ENCODE results near the gene DIPK1B. TPM values are rescaled to one million over a fixed set of nuclear protein-coding genes. Genes with fewer than 3 reads are reported as not detected.
"Not testable (repeated sequence)": the region's sequence is repeated elsewhere in the genome, so short reads cannot be mapped to it uniquely, and the experiment has no call there.

Gene DIPK1B
- polyA plus RNA-seq, 3 donors: 6.0 to 12.8 (median 8.7) TPM

DNA sequence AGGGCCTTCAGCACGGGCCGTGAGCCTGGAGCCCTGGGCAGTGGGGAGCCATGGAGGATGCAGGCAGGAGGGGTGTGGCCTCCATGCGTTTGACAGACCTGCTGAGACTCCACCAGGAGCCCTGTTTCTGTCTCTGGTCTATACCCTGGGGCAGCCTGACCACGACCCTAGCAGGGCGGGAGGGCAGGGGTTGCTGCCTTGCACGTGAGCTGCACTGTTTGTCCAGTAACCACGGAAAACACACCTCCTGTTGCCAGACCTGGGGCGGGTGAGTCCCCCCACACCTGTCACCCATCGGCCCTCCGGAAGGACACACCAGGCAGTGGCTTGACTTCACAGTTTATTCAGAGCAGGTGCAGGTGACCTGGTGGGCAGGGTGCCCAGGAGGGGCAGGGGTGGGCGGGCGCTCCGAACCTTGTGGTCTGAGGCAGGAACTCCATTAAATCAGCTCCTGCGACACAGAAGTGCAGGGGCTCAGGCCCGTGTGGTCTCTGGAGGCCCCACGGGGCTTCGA lies 41.7 kb downstream of the DIPK1B start:
- 58 to 73% (median 61%) methylated on average over 17 of the region's 17 CpGs for WGBS, 3 donors
- no peak overlapping the region for H3K27ac ChIP-seq (ENCODE audit: low read depth, low read length)

DNA sequence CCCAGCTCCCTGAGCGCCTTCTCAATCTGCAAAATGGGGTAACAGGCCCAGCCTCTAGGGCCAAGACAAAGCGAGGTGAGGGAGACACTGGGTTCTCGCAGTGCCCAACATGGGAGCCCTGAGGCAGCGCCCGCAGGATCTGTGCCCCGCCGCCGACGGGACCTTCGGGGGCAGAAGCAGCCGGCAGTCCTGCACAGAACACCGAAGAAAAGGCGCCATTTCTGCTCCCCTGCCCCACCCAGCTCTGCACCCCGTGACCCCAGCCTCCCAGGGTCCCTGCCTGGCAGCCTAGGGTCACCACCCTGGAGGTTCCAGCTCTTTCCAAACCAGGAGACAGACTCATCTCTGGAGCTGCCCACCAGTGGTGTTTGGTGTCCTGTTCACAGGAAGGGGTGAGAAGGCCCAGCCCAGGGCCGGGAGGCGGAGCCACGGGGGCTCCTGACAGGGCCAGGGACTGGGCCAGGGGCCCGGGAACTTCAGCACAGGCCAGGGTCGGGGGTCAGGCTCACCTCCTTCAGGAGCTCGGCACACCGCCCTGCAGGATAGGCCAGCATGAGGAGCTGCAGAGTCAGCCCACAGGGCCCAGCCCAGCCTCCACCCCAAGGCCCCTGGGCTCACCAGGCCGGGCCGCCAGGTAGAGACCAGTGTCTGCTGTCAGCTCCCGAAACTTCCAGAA lies 42.4 kb downstream of the DIPK1B start:
- H3K27ac ChIP-seq (ENCODE audit: low read depth, low read length): no peak overlapping the region
- WGBS, 3 donors: 78 to 88% (median 81%) methylated on average over 23 to 24 of the region's 24 CpGs

DNA sequence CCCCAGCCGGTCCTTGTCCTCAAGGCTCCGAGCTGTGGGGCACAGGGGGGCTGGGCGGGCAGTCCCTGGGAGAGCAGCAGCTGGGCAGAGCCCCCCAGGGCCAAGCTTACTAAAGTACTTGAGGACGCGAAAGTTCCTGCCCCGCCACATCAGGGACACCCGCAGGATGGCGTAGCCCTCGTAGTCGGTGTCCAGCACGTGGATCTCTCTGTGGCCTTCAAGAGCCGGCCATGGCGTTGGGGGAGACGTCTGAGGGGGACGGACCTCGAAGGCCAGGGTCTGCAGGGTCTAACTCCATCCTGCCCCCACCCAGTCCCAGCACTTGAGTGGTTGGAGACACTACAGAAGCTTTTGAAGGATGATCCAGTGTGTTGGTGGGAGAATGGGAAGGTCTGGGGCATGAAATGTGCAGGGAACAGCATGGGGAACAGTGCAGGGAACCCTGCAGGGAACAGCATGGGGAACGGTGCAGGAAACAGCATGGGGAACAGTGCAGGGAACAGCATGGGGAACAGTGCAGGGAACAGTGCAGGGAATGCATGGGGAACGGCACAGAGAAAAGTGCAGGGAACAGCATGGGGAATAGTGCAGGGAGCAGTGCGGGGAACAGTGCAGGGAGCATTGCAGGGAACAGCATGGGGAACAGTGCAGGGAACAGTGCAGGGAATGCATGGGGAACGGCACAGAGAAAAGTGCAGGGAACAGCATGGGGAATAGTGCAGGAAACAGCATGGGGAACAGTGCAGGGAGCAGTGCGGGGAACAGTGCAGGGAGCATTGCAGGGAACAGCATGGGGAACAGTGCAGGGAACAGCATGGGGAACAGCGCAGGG lies 43.1 kb downstream of the DIPK1B start:
- WGBS, 3 donors: 84 to 93% (median 90%) methylated on average over 22 of the region's 22 CpGs
- H3K27ac ChIP-seq (ENCODE audit: low read depth, low read length): not testable (repeated sequence)

DNA sequence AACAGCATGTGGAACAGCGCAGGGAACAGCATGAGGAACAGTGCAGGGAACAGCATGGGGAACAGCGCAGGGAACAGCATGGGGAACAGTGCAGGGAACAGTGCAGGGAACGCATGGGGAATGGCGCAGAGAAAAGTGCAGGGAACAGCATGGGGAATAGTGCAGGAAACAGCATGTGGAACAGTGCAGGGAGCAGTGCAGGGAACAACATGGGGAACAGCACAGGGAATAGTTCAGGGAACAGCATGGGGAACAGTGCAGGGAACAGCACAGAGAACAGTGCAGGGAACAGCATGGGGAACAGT lies 43.7 kb downstream of the DIPK1B start:
- no peak overlapping the region for H3K27ac ChIP-seq (ENCODE audit: low read depth, low read length)
- WGBS, 3 donors: 99 to 100% (median 100%) methylated on average over 4 of the region's 4 CpGs

DNA sequence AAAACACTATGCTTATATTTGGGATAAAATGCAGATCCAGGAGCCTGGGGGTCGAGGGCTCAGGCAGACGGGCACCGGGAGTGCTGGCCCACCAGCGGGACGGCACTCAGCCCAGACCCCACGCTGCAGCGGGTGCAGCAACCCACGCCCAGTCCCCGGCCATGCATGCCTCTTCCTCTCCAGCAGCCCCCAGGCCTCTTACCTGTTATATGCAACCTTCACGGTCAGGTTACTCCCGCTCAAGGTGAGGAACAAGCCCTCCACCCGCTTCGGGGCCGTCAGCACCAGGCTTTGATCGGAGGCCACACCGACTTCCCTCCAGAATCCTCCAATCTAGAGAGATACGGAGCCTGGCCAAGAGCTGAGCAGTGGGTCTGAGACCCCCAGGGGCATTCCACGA lies 44.5 kb downstream of the DIPK1B start:
- H3K27ac ChIP-seq (ENCODE audit: low read depth, low read length): no peak overlapping the region
- 94% methylated on average over 18 of the region's 18 CpGs for WGBS, 3 donors

DNA sequence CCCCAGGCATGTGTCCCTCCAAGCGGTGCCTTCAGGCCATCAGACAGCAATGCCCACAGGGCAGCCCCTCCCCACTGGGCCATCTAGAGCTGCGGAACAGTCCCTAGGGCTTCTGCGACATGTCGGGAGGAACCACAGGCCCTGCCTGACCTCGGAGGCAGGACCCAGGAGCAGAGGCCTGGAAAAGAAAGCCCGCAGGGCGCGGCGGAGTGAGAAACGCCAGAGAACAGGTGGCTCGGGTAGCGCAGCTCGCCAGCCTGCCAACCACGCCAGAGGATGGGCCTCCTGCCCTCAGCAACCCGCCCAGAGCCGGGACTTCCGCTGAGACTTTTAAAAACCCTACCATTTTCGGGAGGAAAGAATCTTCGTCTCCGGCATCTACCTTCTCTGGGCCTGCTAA lies 45.0 kb downstream of the DIPK1B start:
- H3K27ac ChIP-seq (ENCODE audit: low read depth, low read length): no peak overlapping the region
- WGBS, 3 donors: 90 to 95% (median 91%) methylated on average over 17 to 20 of the region's 20 CpGs

DNA sequence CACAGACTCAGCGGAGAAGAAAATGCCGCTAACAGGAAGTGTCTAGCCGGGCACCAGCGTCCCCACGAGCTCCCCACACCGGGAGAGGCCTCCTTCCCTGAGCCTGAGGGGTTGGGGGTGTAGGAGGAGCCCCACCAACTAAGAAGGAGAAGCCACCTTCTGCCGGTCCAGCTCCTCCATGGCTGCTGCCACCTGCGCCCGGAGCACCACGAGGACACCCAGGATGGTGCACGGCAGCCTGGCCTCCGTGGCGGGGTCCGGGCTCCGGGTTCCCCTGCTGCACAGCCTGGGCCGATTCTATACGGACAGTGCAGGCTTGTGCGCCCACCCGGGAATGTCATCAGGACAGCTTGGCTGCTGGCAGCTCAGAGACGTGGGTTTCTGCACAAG lies 45.4 kb downstream of the DIPK1B start:
- WGBS, 3 donors: 88 to 92% (median 90%) methylated on average over 20 of the region's 20 CpGs
- no peak overlapping the region for H3K27ac ChIP-seq (ENCODE audit: low read depth, low read length)

DNA sequence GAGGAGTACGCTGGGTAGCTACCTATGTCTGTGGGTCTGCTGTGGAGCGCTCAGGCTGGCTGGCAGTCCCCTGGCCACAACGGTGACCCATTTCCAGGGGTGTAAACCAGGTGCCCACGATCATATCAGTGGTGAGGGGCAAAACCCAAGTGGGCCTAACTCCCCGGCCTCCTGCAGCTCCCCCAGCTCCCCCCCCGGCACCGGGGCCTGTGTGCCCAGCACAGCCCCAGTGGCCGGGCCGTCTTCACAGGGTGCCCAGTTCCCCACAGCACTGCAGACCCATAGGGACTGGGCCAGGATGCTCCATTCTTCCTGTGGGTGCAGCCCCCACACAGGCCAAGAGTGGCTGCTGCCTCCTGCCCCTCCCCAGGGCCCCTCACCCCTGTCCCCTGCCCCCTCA lies 46.6 kb downstream of the DIPK1B start:
- H3K27ac ChIP-seq (ENCODE audit: low read depth, low read length): no peak overlapping the region
- WGBS, 3 donors: 75 to 84% (median 76%) methylated on average over 9 of the region's 9 CpGs

DNA sequence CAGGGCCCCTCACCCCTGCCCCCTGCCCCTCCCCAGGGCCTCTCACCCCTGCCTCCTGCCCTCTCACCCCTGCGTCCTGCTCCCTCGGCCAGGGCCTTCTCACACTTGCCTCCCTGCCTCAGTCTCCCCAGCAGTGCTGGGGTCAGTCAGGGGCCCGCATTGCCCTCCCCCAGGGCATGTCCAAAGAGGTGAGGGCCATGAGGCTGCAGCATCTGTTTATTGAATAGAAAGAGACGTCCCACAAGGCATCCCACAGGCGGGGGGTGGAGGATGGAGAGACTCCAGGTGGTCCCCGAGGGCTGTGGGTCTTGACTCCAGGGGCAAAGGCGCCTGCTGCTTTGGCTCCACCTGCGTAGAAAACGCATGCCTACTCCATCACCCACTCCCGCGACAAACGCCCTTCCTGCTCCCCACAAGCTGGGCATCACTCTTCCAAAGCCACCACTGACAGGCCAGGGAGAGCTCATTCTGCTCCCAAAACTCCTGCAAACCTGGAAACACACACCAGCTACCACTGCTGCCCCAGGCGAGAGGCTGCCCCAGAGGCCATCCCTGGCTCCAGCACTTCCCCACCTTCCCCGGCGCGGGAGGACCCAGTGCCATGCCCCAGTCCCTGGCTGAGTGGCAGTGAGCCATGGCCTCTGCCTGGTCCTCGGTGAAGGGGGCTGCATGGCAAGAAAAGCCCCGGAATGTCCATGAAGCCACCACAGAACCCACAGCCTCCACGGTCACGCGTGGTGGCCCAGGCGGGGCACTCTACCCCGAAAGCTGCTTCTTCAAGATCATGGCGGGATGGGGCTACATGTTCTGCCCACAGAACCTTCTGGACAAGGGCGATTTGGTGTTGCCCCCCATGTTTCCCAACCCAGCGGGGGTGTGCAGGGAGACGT lies 47.3 kb downstream of the DIPK1B start:
- 80 to 88% (median 87%) methylated on average over 25 to 27 of the region's 27 CpGs for WGBS, 3 donors
- H3K27ac ChIP-seq (ENCODE audit: low read depth, low read length): no peak overlapping the region

DNA sequence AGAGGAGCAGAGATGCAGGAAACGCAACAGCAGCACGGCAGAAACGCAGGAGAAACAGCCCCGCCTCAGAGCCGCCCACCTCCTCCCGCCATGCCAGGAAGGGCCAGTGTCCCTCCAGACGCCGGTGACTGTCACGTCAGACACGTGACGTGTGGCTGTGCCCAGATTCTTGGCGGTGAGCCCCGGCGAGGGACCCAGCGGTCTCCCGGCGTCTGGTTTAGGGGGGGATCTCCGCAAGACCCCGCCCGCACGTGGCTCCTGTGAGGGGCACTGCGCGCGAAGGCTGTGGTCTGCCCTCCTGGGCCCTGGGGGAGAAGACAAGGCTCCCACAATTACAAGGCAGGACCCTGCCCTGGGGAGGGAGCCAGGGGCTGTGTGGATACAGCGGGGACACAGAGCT lies 48.1 kb downstream of the DIPK1B start:
- 61 to 71% (median 67%) methylated on average over 22 to 25 of the region's 25 CpGs for WGBS, 3 donors
- H3K27ac ChIP-seq (ENCODE audit: low read depth, low read length): no peak overlapping the region

DNA sequence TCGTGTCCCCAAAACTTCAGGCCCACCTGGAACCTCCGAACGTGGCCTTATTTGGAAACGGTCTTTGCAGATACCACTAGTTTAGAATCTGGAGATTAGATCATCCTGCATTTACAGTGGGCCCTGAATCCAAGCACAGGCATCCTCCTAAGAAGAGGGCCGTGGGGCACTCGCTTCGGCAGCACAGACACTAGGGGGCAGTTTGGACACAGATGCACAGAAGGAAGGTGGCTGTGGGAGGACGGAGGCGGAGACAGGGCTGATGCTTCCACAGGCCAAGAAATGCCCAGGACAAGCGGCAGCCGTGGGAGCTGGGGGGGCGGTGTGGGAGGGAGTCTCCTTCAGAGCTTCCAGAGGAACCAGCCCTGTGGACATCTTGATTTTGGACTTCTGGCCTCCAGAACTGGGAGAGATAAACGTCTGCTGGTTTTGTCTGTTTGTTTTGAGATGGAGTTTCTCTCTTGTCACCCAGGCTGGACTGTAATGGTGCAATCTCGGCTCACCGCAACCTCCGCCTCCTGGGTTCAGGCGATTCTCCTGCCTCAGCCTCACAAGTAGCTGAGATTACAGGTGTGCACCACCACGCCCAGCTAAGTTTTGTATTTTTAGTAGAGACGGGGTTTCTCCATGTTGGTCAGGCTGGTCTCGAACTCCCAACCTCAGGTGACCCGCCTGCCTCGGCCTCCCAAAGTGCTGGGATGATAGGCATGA lies 48.6 kb downstream of the DIPK1B start:
- WGBS, 3 donors: 38 to 44% (median 43%) methylated on average over 22 of the region's 22 CpGs

DNA sequence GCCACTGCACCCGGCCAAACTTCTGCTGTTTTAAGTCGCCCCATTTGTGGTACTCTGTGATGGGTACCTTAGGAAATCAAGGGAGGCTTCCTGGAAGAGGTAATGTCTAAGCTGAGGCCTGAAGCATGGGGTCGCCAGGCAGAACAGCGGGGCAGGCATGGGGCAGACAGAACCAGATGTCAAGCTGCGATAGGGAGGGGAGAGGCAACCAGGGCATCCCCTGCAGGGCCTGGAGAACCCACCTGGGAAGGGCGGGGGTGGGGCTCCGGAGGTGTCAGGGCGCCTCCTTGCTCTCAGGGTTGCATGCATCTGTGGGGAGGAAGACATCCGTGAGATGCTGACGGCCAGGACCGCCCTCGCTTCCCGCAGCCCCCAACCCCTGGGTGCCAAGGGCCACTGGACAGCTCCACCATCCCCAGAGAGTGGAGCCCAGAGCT lies 49.2 kb downstream of the DIPK1B start:
- 72 to 85% (median 78%) methylated on average over 13 of the region's 13 CpGs for WGBS, 3 donors
- no peak overlapping the region for H3K27ac ChIP-seq (ENCODE audit: low read depth, low read length)

More for the DNA sequence above, 48.6 kb downstream of the DIPK1B start:
- H3K27ac ChIP-seq (ENCODE audit: low read depth, low read length): not testable (repeated sequence)

DNA sequence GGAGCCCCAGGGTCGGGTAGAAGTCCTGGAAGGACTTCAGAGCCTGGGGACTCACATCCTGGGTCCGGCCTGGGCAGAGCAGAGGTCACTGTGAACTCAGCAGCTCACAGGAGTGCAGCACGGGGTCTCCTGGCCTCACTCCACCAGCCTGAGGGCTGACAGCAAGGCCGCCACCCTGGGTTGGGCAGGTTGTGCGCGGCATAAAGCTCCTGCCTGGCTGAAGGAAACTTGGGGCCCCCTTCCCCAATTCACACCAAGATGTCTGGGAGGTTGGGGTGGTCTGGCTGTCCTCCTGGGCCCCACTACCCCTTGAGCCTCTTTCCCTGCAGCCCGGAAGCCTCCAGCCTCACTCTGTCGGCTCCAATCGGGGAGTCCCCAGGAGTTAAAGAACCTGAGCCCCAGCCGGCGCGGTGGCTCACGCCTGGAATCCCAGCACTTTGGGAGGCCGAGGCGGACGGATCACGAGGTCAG lies 49.9 kb downstream of the DIPK1B start:
- 76 to 84% (median 78%) methylated on average over 17 of the region's 17 CpGs for WGBS, 3 donors

DNA sequence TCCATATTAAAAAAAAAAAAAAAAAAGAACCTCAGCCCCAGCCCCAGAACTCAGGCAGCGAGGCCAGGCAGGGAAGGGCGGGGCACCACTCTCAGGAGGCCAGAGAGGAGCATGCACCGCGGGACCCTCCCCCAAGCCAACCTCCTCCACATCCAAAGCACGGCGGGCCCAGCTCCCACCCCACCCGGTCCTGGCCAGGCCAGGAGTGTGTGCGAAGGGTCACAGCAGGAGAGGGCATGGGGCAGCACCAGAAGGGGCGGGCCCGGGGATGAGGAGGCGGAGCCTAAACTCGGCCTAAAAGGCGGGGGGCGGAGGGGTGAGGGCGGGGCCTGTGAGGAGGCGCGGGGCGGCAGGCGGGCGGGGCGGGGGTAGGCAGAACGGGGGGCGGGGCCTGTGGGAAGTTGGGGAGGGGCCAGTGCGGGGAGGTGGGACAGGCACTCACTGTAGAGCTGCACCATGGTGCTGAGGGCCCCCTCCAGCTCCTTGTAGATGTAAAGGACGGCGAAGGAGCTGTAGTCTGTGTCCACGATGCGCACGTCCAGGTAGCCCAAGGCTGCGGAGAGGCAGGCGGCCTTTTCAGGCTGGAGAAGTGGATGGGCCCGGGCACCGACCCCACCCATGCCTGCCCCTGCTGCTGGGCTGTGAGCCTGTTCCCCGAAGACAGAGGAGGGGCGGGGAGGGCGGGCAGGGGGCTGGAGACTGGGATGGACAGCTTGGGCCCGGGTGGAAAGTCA lies 50.7 kb downstream of the DIPK1B start:
- no peak overlapping the region for H3K27ac ChIP-seq (ENCODE audit: low read depth, low read length)
- WGBS, 3 donors: 17 to 21% (median 19%) methylated on average over 26 to 37 of the region's 37 CpGs

More for the DNA sequence above, 49.9 kb downstream of the DIPK1B start:
- no peak overlapping the region for H3K27ac ChIP-seq (ENCODE audit: low read depth, low read length)

DNA sequence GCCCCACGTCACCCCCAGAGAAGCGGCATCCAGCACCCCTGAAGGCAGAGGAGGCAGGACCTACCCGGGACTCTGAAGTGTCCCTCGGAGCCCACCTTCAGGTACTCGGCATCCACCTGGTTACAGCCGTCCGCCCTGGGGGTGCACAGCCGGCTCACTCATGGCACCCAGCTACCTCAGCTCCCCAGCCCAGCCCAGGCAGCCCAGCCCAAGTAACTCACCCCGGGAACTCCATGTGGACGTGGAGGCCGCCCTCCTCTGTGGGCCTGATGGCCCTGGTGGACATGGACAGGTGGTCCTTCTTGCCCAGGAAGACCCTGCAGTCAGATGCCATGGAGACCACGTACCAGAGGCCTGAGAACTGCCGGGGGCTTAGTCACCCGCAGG lies 51.3 kb downstream of the DIPK1B start:
- WGBS, 3 donors: 82 to 91% (median 88%) methylated on average over 14 of the region's 14 CpGs
- H3K27ac ChIP-seq (ENCODE audit: low read depth, low read length): no peak overlapping the region

DNA sequence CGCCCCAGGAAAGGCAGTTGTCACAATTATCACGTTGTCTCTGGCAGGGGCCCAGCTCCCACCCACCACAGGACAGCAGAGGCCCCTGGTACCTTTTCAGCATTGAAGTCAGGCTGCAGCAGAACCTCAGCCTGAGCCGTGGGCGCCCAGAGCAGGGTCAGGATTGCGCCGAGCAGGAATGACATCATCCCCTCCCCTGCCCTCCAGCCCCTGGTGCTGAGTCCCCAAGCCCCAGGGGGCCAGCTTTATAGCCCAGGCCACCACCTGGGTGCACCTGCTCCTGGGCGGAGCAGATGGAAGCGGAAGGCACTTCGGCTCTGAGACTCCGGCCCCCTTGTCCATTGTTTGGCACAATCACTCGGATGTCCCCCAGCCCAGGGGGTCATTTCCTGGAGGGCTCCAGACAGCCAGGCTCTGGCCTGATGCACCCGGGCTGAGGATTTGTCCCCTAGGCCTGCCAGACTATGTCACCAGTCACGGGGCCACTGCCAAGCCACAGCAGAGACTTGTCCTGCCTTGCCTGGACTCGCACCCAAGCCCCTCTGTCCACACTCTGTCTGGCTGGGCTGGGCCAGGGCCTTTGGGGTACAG lies 52.0 kb downstream of the DIPK1B start, which contains the start of gene LCN15:
Gene LCN15, minus strand, starts transcription at position 218 of the 591 bp plus-strand sequence. Its CDS starts 30 bp downstream, at position 188.
- no peak within 1 kb of the TSS for H3K27ac ChIP-seq (ENCODE audit: low read depth, low read length)
- WGBS, 3 donors: 71 to 75% (median 72%) methylated on average over 14 of the region's 14 CpGs

DNA sequence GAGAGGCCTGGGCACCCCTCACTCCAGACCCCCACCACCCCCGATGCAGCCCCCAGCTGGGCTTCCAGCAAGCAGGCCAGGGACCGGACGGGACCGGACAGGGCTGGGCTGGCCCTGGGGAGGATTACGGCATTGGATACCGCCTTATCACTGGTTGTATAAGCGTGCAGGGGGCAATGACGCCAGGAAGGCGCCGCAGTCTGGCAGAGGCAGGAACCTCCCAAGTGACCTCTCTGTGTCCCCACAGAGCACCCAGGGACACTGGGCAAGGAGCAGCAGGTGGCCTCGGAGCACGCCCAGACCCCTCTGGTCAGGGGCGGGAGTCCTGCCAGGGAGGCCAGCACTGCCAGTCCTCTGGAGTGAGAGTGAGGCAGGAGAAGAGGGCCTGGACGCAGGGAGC lies 52.7 kb downstream of the DIPK1B start:
- no peak overlapping the region for H3K27ac ChIP-seq (ENCODE audit: low read depth, low read length)
- WGBS, 3 donors: 85 to 90% (median 89%) methylated on average over 14 of the region's 14 CpGs

Data from adipose tissue (tissue), 3 donors.